Karpas-422 (cell line): Measurements from ENCODE around the gene FAM131B. TPM values are rescaled to one million over a fixed set of nuclear protein-coding genes. Genes with fewer than 3 reads are reported as not detected.

ENCODE experiments used
- DNase-seq: peaks from one replicate; pipeline ENCODE4 v3.0.0-alpha.2; 2015
- H2AFZ ChIP-seq: fragments of 200-600 bp; sonication (generic); 2 replicates; pipeline ENCODE4 v1.6.1; 2014; ENCODE audit warnings: antibody characterized with exemption, low read length, mixed read lengths
- H3K27ac ChIP-seq: fragments of 200-600 bp; sonication (generic); 2 replicates; pipeline ENCODE4 v1.5.1; 2014; ENCODE audit warnings: mild to moderate bottlenecking, low read length, moderate library complexity
- H3K27me3 ChIP-seq: fragments of 200-600 bp; sonication (generic); 2 replicates; pipeline ENCODE4 v1.6.1; 2014; ENCODE audit warnings: low read length, mixed read lengths
- H3K36me3 ChIP-seq: fragments of 200-600 bp; sonication (generic); 2 replicates; pipeline ENCODE4 v1.6.1; 2014; ENCODE audit warnings: low read length, mixed read lengths; ENCODE audit not compliant: insufficient read depth
- H3K4me1 ChIP-seq: fragments of 200-600 bp; sonication (generic); 2 replicates; pipeline ENCODE4 v1.6.1; 2014; ENCODE audit warnings: mild to moderate bottlenecking, low read length, mixed read lengths
- H3K4me2 ChIP-seq: fragments of 200-600 bp; sonication (generic); 2 replicates; pipeline ENCODE4 v1.6.1; 2014; ENCODE audit warnings: low read length, low read depth, mild to moderate bottlenecking; ENCODE audit not compliant: poor library complexity, severe bottlenecking
- H3K4me3 ChIP-seq: fragments of 200-600 bp; sonication (generic); 2 replicates; pipeline ENCODE4 v1.5.1; 2014; ENCODE audit warnings: mild to moderate bottlenecking, antibody characterized with exemption, low read length, mixed read lengths
- H3K79me2 ChIP-seq: fragments of 200-600 bp; sonication (generic); 2 replicates; pipeline ENCODE4 v1.6.1; 2014; ENCODE audit warnings: mild to moderate bottlenecking, low read length, mixed read lengths
- H3K9ac ChIP-seq: fragments of 200-600 bp; sonication (generic); 2 replicates; pipeline ENCODE4 v1.6.0; 2014; ENCODE audit warnings: low read length
- H3K9me2 ChIP-seq: fragments of 200-600 bp; sonication (generic), shearing (Covaris generic); replicated peaks from 2 replicates; pipeline ENCODE4 v1.6.0; 2014; ENCODE audit warnings: mild to moderate bottlenecking, low read length, moderate library complexity; ENCODE audit not compliant: insufficient read depth
- H3K9me3 ChIP-seq: fragments of 300-700, 200-600 bp; sonication (generic); 2 replicates; pipeline ENCODE4 v1.6.1; 2014; ENCODE audit warnings: low read length, mixed read lengths
- H4K20me1 ChIP-seq: fragments of 200-600 bp; sonication (generic); 2 replicates; pipeline ENCODE4 v1.6.1; 2014; ENCODE audit warnings: mild to moderate bottlenecking, antibody characterized with exemption, low read length, low read depth; ENCODE audit not compliant: insufficient read depth
- total RNA-seq: library from RNA; depleted of rRNA; stranded (reverse); fragments of >200 nt; shearing (Covaris generic); gene quantifications from 2 replicates; pipeline ENCODE4 v1.2.3, GENCODE V29; 2014; ENCODE audit warnings: low replicate concordance

The FAM131B gene
- total RNA-seq, 1 experiment from 2014 or later: 0.11 TPM

DNA sequence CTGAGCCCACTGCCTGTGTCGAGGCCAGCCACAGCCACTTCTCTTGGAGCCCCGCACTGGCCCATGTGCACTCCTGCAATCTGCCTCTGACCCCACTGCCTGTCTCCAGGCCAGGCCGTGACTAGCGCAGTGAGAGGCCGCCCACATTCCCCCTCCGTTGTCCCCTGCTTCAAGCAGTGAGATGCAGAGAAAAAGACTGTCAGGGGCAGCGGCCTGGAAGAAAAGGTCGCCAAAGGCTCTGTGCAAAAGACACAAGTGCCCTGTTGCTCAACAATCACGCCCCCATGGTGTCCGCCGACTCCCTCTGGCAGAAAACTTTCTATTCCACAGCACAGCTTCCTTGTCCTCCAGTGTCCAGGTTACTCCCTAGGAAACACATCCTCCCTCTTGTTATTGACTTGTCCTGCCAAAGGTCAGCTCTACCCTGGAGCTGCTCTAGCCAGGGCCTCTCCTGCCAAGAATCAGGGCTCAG is 9.9 kb downstream of the FAM131B start:
- H3K4me1 ChIP-seq: no peaks in the 10 kb centered on the region

GRCh38 chr7:143351574-143351973 is 10.9 kb downstream of the FAM131B start:
- no peaks in the 10 kb centered on the region for H3K79me2 ChIP-seq
- no peak for DNase-seq
- no peaks in the 10 kb centered on the region for H3K36me3 ChIP-seq
- no peaks in the 10 kb centered on the region for H3K9me3 ChIP-seq
- no peak overlapping the region for H3K27ac ChIP-seq
- no peak overlapping the region for H2AFZ ChIP-seq
- no peaks in the 10 kb centered on the region for H4K20me1 ChIP-seq
- no peak overlapping the region for H3K9ac ChIP-seq
- H3K4me2 ChIP-seq: no peak overlapping the region
- no peaks in the 10 kb centered on the region for H3K27me3 ChIP-seq
- no peak overlapping the region for H3K4me3 ChIP-seq
- no peaks in the 10 kb centered on the region for H3K9me2 ChIP-seq
- H3K4me1 ChIP-seq: no peaks in the 10 kb centered on the region

More for the DNA sequence above, 9.9 kb downstream of the FAM131B start:
- H3K9me2 ChIP-seq: no peaks in the 10 kb centered on the region
- H3K4me3 ChIP-seq: no peak overlapping the region
- H3K27ac ChIP-seq: no peak overlapping the region
- no peaks in the 10 kb centered on the region for H3K27me3 ChIP-seq
- no peak overlapping the region for H2AFZ ChIP-seq
- DNase-seq: no peak
- H3K4me2 ChIP-seq: no peak overlapping the region
- H4K20me1 ChIP-seq: no peaks in the 10 kb centered on the region
- H3K9ac ChIP-seq: no peak overlapping the region
- H3K36me3 ChIP-seq: no peaks in the 10 kb centered on the region
- H3K9me3 ChIP-seq: no peaks in the 10 kb centered on the region
- no peaks in the 10 kb centered on the region for H3K79me2 ChIP-seq

GRCh38 chr7:143351060-143351459 is 11.5 kb downstream of the FAM131B start:
- no peak for DNase-seq
- Histone ChIP-seq H3K79me2 (no peaks in the 10 kb centered on the region), H3K9ac (no peak overlapping the region), H3K4me3 (no peak overlapping the region), H3K27ac (no peak overlapping the region), H4K20me1 (no peaks in the 10 kb centered on the region), H3K4me2 (no peak overlapping the region), H3K27me3 (no peaks in the 10 kb centered on the region), H3K4me1 (no peaks in the 10 kb centered on the region), H2AFZ (no peak overlapping the region), H3K36me3 (no peaks in the 10 kb centered on the region), H3K9me3 (no peaks in the 10 kb centered on the region), H3K9me2 (no peaks in the 10 kb centered on the region)

- H3K4me2 ChIP-seq: no peak overlapping the region
- H2AFZ ChIP-seq: no peak overlapping the region
- H3K9me2 ChIP-seq: no peaks in the 10 kb centered on the region
- no peak overlapping the region for H3K9ac ChIP-seq
- H3K27me3 ChIP-seq: no peaks in the 10 kb centered on the region
- H3K27ac ChIP-seq: no peak overlapping the region
- H3K4me1 ChIP-seq: no peaks in the 10 kb centered on the region
- no peaks in the 10 kb centered on the region for H3K79me2 ChIP-seq
- no peaks in the 10 kb centered on the region for H3K36me3 ChIP-seq
- no peaks in the 10 kb centered on the region for H3K9me3 ChIP-seq
- no peak overlapping the region for H3K4me3 ChIP-seq
- H4K20me1 ChIP-seq: no peaks in the 10 kb centered on the region
- DNase-seq: no peak
These were observed 14.6 kb downstream of the FAM131B start for GRCh38 chr7:143347950-143348349.

- Histone ChIP-seq H3K4me2 (no peak overlapping the region), H3K27me3 (no peaks in the 10 kb centered on the region), H3K9ac (no peak overlapping the region), H4K20me1 (no peaks in the 10 kb centered on the region), H3K79me2 (no peaks in the 10 kb centered on the region), H3K4me1 (no peaks in the 10 kb centered on the region), H3K27ac (no peak overlapping the region), H3K9me2 (no peaks in the 10 kb centered on the region), H3K4me3 (no peak overlapping the region), H2AFZ (no peak overlapping the region), H3K36me3 (no peaks in the 10 kb centered on the region), H3K9me3 (no peaks in the 10 kb centered on the region)
- DNase-seq: no peak
These were observed 16.5 kb downstream of the FAM131B start for GRCh38 chr7:143346018-143346417.

- Histone ChIP-seq H3K36me3 (no peaks in the 10 kb centered on the region), H3K4me3 (no peak overlapping the region), H2AFZ (no peak overlapping the region), H3K4me1 (no peaks in the 10 kb centered on the region), H3K9me2 (no peaks in the 10 kb centered on the region), H3K4me2 (no peak overlapping the region), H3K9me3 (no peaks in the 10 kb centered on the region), H3K27me3 (no peaks in the 10 kb centered on the region), H3K79me2 (no peaks in the 10 kb centered on the region), H4K20me1 (no peaks in the 10 kb centered on the region), H3K9ac (no peak overlapping the region), H3K27ac (no peak overlapping the region)
- no peak for DNase-seq
These were observed 17.0 kb downstream of the FAM131B start for GRCh38 chr7:143345428-143345900.

GRCh38 chr7:143343596-143343995 is 18.9 kb downstream of the FAM131B start:
- Histone ChIP-seq H3K27me3 (no peaks in the 10 kb centered on the region), H3K4me2 (no peak overlapping the region), H3K9me2 (no peaks in the 10 kb centered on the region), H3K4me3 (no peak overlapping the region), H3K9ac (no peak overlapping the region), H3K9me3 (no peaks in the 10 kb centered on the region), H3K36me3 (no peaks in the 10 kb centered on the region), H3K79me2 (no peaks in the 10 kb centered on the region), H3K27ac (no peak overlapping the region), H2AFZ (no peak overlapping the region), H4K20me1 (no peaks in the 10 kb centered on the region), H3K4me1 (no peaks in the 10 kb centered on the region)
- no peak for DNase-seq

GRCh38 chr7:143341842-143342241 is 20.7 kb downstream of the FAM131B start:
- no peak overlapping the region for H3K9ac ChIP-seq
- H3K4me2 ChIP-seq: no peak overlapping the region
- no peaks in the 10 kb centered on the region for H3K9me2 ChIP-seq
- H2AFZ ChIP-seq: no peak overlapping the region
- H4K20me1 ChIP-seq: no peaks in the 10 kb centered on the region
- H3K9me3 ChIP-seq: no peaks in the 10 kb centered on the region
- H3K36me3 ChIP-seq: no peaks in the 10 kb centered on the region
- no peak overlapping the region for H3K27ac ChIP-seq
- DNase-seq: no peak
- no peaks in the 10 kb centered on the region for H3K79me2 ChIP-seq
- no peak overlapping the region for H3K4me3 ChIP-seq
- H3K27me3 ChIP-seq: no peaks in the 10 kb centered on the region
- H3K4me1 ChIP-seq: no peaks in the 10 kb centered on the region

DNA sequence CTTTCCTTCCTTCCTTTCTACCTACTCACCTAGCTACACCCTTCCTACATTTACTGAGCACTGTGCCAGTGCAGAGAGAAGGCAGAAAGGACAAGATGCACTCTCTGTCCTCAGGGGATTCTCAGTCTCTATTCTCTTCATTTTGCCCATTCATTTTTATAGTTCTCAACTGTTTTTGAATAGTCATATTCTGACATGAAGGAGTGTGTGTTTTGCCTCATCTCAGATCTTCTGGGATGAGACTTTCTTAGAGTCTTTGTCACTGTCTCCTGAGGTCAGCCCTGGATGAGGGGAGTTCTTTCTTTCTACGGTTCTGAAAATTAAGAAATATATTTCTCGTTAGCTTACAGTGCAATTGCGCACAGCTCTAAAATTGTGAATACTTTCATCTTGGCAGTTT is 25.3 kb downstream of the FAM131B start:
- no peak for DNase-seq
- Histone ChIP-seq H3K9ac (no peak overlapping the region), H3K9me3 (no peaks in the 10 kb centered on the region), H3K9me2 (no peaks in the 10 kb centered on the region), H3K4me1 (no peaks in the 10 kb centered on the region), H3K27ac (no peak overlapping the region), H3K27me3 (no peaks in the 10 kb centered on the region), H3K79me2 (no peaks in the 10 kb centered on the region), H3K4me3 (no peak overlapping the region), H3K4me2 (no peak overlapping the region), H3K36me3 (no peaks in the 10 kb centered on the region), H4K20me1 (no peaks in the 10 kb centered on the region), H2AFZ (no peak overlapping the region)
